Mammary epithelial cell (primary cell): ENCODE data around the gene ASB6.

ENCODE experiments used
- EZH2 ChIP-seq: IDR thresholded peaks from 2 replicates; pipeline ENCODE4 v1.6.1; 2012; ENCODE audit warnings: low read length, inconsistent platforms, borderline replicate concordance
- TF ChIP-seq, protein P1 (sequence below), 2 donors: IDR thresholded peaks in 1 of 2; conservative IDR thresholded peaks in 1 of 2; 2 replicates each; pipeline ENCODE4 v1.5.1; 2011 to 2012; ENCODE audit warnings: inconsistent platforms in 2 of 2, low read length in 2 of 2, mild to moderate bottlenecking in 2 of 2, control low read depth in 1 of 2, low read depth in 1 of 2; ENCODE audit not compliant: insufficient read depth in 1 of 2; ENCODE audit errors: extremely low read depth in 1 of 2

DNA sequence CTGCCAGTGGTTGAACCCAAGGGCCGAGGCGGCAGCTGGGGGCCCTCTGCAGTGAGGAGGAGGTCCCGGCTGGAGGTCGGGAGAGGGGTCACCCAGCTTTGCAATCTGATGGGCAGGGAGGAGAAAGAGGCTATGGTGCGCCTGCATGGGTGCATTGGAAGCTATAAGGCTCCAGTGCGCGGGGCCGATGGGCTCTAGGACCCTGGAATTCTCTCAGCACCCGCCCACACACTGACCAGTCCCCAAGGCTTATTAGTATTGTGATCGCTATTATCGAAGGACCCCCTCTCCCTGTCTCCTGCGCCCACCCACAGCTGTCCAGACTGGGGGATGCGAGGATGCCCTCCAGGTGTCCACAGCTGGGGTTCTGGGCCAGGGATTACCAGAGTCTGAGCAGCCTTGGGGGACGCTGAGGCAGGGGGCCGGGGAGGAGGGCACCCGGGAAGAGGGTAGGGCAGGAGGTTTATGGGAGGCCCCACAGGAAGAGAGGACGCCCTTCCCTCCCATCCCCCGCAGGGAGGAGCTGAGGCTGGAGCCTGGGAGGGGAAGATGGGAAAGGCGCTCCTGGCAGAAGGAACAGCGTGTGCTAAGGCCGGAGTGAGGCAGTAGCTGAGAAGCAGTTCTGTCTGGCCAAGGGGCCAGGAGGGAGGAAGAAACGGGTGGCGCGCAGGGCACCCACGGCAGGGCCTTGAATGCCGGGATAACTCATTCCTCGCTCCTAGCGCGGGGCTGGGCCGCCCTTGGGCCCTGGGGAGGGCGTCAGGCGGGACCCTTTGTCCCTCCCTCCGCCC lies 45.2 kb downstream of the ASB6 start:
- TF ChIP-seq, protein P1, sequence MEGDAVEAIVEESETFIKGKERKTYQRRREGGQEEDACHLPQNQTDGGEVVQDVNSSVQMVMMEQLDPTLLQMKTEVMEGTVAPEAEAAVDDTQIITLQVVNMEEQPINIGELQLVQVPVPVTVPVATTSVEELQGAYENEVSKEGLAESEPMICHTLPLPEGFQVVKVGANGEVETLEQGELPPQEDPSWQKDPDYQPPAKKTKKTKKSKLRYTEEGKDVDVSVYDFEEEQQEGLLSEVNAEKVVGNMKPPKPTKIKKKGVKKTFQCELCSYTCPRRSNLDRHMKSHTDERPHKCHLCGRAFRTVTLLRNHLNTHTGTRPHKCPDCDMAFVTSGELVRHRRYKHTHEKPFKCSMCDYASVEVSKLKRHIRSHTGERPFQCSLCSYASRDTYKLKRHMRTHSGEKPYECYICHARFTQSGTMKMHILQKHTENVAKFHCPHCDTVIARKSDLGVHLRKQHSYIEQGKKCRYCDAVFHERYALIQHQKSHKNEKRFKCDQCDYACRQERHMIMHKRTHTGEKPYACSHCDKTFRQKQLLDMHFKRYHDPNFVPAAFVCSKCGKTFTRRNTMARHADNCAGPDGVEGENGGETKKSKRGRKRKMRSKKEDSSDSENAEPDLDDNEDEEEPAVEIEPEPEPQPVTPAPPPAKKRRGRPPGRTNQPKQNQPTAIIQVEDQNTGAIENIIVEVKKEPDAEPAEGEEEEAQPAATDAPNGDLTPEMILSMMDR (conservative IDR thresholded peaks at IDR 0.05 in 1 of 2, IDR thresholded peaks at IDR 0.05 in 1 of 2; ENCODE audit: extremely low read depth in 1 of 2, insufficient read depth in 1 of 2, low read depth in 1 of 2, low read length in 2 of 2) = no peak
- TF ChIP-seq EZH2 = no peak
